ENCODE measurements around the gene ARHGEF4.

The ARHGEF4 gene

GRCh38 chr2:130947967-130948366 is 111.3 kb downstream of the ARHGEF4 start:
- no peak overlapping the region for H3K9ac ChIP-seq (ENCODE audit: low read depth, low read length, poor library complexity, severe bottlenecking)
- H3K9me2 ChIP-seq (replicated peaks; ENCODE audit: low read depth, low read length), result no peaks in the 10 kb centered on the region
- H3K36me3 ChIP-seq (ENCODE audit: insufficient read depth, low read length), result no peaks in the 10 kb centered on the region
- no peaks in the 10 kb centered on the region for H3K79me2 ChIP-seq (ENCODE audit: insufficient read depth, low read length)
- no peaks in the 10 kb centered on the region for H3K27me3 ChIP-seq (ENCODE audit: insufficient read depth, low read length, poor library complexity, severe bottlenecking)
- H3K9me3 ChIP-seq (ENCODE audit: insufficient read depth, low read depth, low read length), result peaks cover 18% of the 10 kb centered on the region
- H3K4me3 ChIP-seq (ENCODE audit: low read length, poor library complexity, severe bottlenecking), result no peak overlapping the region
- H3F3A ChIP-seq (ENCODE audit: low read depth), result no peaks in the 10 kb centered on the region
- no peak for TF ChIP-seq EZH2phosphoT487 (IDR thresholded peaks at IDR 0.05; ENCODE audit: borderline replicate concordance)
- TF ChIP-seq, protein P1, sequence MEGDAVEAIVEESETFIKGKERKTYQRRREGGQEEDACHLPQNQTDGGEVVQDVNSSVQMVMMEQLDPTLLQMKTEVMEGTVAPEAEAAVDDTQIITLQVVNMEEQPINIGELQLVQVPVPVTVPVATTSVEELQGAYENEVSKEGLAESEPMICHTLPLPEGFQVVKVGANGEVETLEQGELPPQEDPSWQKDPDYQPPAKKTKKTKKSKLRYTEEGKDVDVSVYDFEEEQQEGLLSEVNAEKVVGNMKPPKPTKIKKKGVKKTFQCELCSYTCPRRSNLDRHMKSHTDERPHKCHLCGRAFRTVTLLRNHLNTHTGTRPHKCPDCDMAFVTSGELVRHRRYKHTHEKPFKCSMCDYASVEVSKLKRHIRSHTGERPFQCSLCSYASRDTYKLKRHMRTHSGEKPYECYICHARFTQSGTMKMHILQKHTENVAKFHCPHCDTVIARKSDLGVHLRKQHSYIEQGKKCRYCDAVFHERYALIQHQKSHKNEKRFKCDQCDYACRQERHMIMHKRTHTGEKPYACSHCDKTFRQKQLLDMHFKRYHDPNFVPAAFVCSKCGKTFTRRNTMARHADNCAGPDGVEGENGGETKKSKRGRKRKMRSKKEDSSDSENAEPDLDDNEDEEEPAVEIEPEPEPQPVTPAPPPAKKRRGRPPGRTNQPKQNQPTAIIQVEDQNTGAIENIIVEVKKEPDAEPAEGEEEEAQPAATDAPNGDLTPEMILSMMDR (conservative IDR thresholded peaks at IDR 0.05; ENCODE audit: low read length), result no peak
- no peak overlapping the region for H3K4me2 ChIP-seq (ENCODE audit: low read depth, low read length, poor library complexity, severe bottlenecking)
- no peaks in the 10 kb centered on the region for H3K4me1 ChIP-seq (ENCODE audit: insufficient read depth, low read length, poor library complexity, severe bottlenecking)
- H4K20me1 ChIP-seq (ENCODE audit: insufficient read depth, low read length, poor library complexity, severe bottlenecking), result no peaks in the 10 kb centered on the region
- H2AFZ ChIP-seq (ENCODE audit: low read length), result no peak overlapping the region

GRCh38 chr2:130949954-130950353 is 113.2 kb downstream of the ARHGEF4 start:
- no peaks in the 10 kb centered on the region for H3K9me2 ChIP-seq (replicated peaks; ENCODE audit: low read depth, low read length)
- no peak overlapping the region for H3K4me3 ChIP-seq (ENCODE audit: low read length, poor library complexity, severe bottlenecking)
- no peaks in the 10 kb centered on the region for H3K79me2 ChIP-seq (ENCODE audit: insufficient read depth, low read length)
- H3K36me3 ChIP-seq (ENCODE audit: insufficient read depth, low read length), result no peaks in the 10 kb centered on the region
- H3K4me2 ChIP-seq (ENCODE audit: low read depth, low read length, poor library complexity, severe bottlenecking), result no peak overlapping the region
- no peak overlapping the region for H3K9ac ChIP-seq (ENCODE audit: low read depth, low read length, poor library complexity, severe bottlenecking)
- H4K20me1 ChIP-seq (ENCODE audit: insufficient read depth, low read length, poor library complexity, severe bottlenecking), result no peaks in the 10 kb centered on the region
- H3F3A ChIP-seq (ENCODE audit: low read depth), result no peaks in the 10 kb centered on the region
- peaks cover 11% of the 10 kb centered on the region; the same call in 1 of the 2 replicates for H3K9me3 ChIP-seq (ENCODE audit: insufficient read depth, low read depth, low read length)
- H3K27me3 ChIP-seq (ENCODE audit: insufficient read depth, low read length, poor library complexity, severe bottlenecking), result no peaks in the 10 kb centered on the region
- no peak for TF ChIP-seq EZH2phosphoT487 (IDR thresholded peaks at IDR 0.05; ENCODE audit: borderline replicate concordance)
- TF ChIP-seq, protein P1 (conservative IDR thresholded peaks at IDR 0.05; ENCODE audit: low read length), result no peak
- no peak overlapping the region for H2AFZ ChIP-seq (ENCODE audit: low read length)
- H3K4me1 ChIP-seq (ENCODE audit: insufficient read depth, low read length, poor library complexity, severe bottlenecking), result no peaks in the 10 kb centered on the region

- Histone ChIP-seq H3K4me2 (ENCODE audit: low read depth, low read length, poor library complexity, severe bottlenecking) (no peak overlapping the region), H3F3A (ENCODE audit: low read depth) (0 out of 2 replicates have a peak, but pooled peaks cover 2% of the 10 kb centered on the region), H3K9me2 (replicated peaks; ENCODE audit: low read depth, low read length) (no peaks in the 10 kb centered on the region), H3K9me3 (ENCODE audit: insufficient read depth, low read depth, low read length) (peaks cover 12% of the 10 kb centered on the region; the same call in 1 of the 2 replicates), H3K27me3 (ENCODE audit: insufficient read depth, low read length, poor library complexity, severe bottlenecking) (no peaks in the 10 kb centered on the region), H3K79me2 (ENCODE audit: insufficient read depth, low read length) (no peaks in the 10 kb centered on the region), H3K4me1 (ENCODE audit: insufficient read depth, low read length, poor library complexity, severe bottlenecking) (peaks cover 5% of the 10 kb centered on the region), H3K4me3 (ENCODE audit: low read length, poor library complexity, severe bottlenecking) (no peak overlapping the region), H2AFZ (ENCODE audit: low read length) (no peak overlapping the region), H3K36me3 (ENCODE audit: insufficient read depth, low read length) (no peaks in the 10 kb centered on the region), H3K9ac (ENCODE audit: low read depth, low read length, poor library complexity, severe bottlenecking) (no peak overlapping the region), H4K20me1 (ENCODE audit: insufficient read depth, low read length, poor library complexity, severe bottlenecking) (no peaks in the 10 kb centered on the region)
- TF ChIP-seq EZH2phosphoT487 (IDR thresholded peaks at IDR 0.05; ENCODE audit: borderline replicate concordance), result no peak
- TF ChIP-seq, protein P1 (conservative IDR thresholded peaks at IDR 0.05; ENCODE audit: low read length), result no peak
Observed at GRCh38 chr2:130951018-130951417, 114.3 kb downstream of the ARHGEF4 start.

All from Loucy (cell line).